H1 (cell line): ENCODE results near the gene MRTFA. TPM values are rescaled to one million over a fixed set of nuclear protein-coding genes. Genes with fewer than 3 reads are reported as not detected.

Experiments
- polyA plus RNA-seq, 7 experiments: library from polyadenylated mRNA; depleted of rRNA in 3 of 7; stranded (reverse) in 5 of 7; unstranded in 2 of 7; fragments of >200 nt in 5 of 7; fragments of 200-250 nt in 2 of 7; gene quantifications; 1 replicate in 5 of 7; 2 replicates in 1 of 7; 4 replicates in 1 of 7; pipeline versions ENCODE4 v1.2.1 to v1.2.3, GENCODE V29; 2011 to 2013; ENCODE audit warnings: missing spikeins in 2 of 7, mixed read lengths in 2 of 7
- total RNA-seq: library from RNA; stranded (reverse); fragmentation: NEBNext Ultra II Directional; extraction: Animal tissue kit (Norgen Biotek cat#: 25700); gene quantifications from 2 replicates; pipeline ENCODE4 v1.2.1, GENCODE V29; 2021

MRTFA gene
- total and polyA plus RNA-seq, 2 of the 8 experiments (the other 6 are each of a cell fraction or from before 2014, with no cell fraction given) = 5.4 to 37.9 TPM

Other genes with a start within 250 kb of the MRTFA start
- gene MCHR1, start 42.8 kb upstream of the MRTFA start, total RNA-seq = 0.91 and 1.3 TPM in 2 replicates
- 4.6 and 7.6 TPM in 2 replicates for gene MCHR1, start 42.8 kb upstream of the MRTFA start, polyA plus RNA-seq (2011; rRNA removed)
- 40.2 and 40.4 TPM in 2 replicates for gene SLC25A17, start 182.6 kb upstream of the MRTFA start, total RNA-seq
- gene SLC25A17, start 182.6 kb upstream of the MRTFA start, polyA plus RNA-seq (2011; rRNA removed) = 11.4 and 17.9 TPM in 2 replicates
- 305 TPM in 2 replicates for gene ST13, start 219.9 kb upstream of the MRTFA start, total RNA-seq
- 32.5 and 52.0 TPM in 2 replicates for gene ST13, start 219.9 kb upstream of the MRTFA start, polyA plus RNA-seq (2011; rRNA removed)
- gene XPNPEP3, start 220.4 kb upstream of the MRTFA start, total RNA-seq = 21.5 and 25.8 TPM in 2 replicates
- gene XPNPEP3, start 220.4 kb upstream of the MRTFA start, polyA plus RNA-seq (2011; rRNA removed) = 9.9 and 29.2 TPM in 2 replicates
- not detected in 2 replicates for gene DNAJB7, start 225.4 kb upstream of the MRTFA start, total RNA-seq
- gene DNAJB7, start 225.4 kb upstream of the MRTFA start, polyA plus RNA-seq (2011; rRNA removed) = not detected in 2 replicates